GM23248 (cell line): ENCODE data around the gene TRAF4. TPM values are rescaled to one million over a fixed set of nuclear protein-coding genes. Genes with fewer than 3 reads are reported as not detected.

Experiments used
- DNase-seq: peaks from one replicate; pipeline ENCODE4 v3.0.0-alpha.2; 2015
- H2AFZ ChIP-seq: fragments of 200-600 bp; sonication (generic); 2 replicates; pipeline ENCODE4 v1.6.1; 2016; ENCODE audit warnings: antibody characterized with exemption
- H3F3A ChIP-seq: fragments of 200-600 bp; sonication (generic); 2 replicates; pipeline ENCODE4 v1.6.1; 2016; ENCODE audit warnings: mild to moderate bottlenecking, antibody characterized with exemption, mixed run types; ENCODE audit not compliant: insufficient read depth
- H3K27ac ChIP-seq: fragments of 200-600 bp; sonication (generic); 2 replicates; pipeline ENCODE4 v1.5.1; 2016; ENCODE audit warnings: mild to moderate bottlenecking
- H3K27me3 ChIP-seq: fragments of 200-600 bp; sonication (generic); replicated peaks from 2 replicates; pipeline ENCODE4 v1.6.1; 2016; ENCODE audit warnings: mild to moderate bottlenecking; ENCODE audit not compliant: insufficient read depth
- H3K36me3 ChIP-seq: fragments of 200-600 bp; sonication (generic); 2 replicates; pipeline ENCODE4 v1.6.1; 2016; ENCODE audit warnings: low read depth, mild to moderate bottlenecking
- H3K4me1 ChIP-seq: fragments of 200-600 bp; sonication (generic); 2 replicates; pipeline ENCODE4 v1.6.1; 2016; ENCODE audit warnings: mild to moderate bottlenecking; ENCODE audit not compliant: insufficient read depth
- H3K4me2 ChIP-seq: fragments of 200-600 bp; sonication (generic); one replicate; pipeline ENCODE4 v1.6.1; 2016; ENCODE audit warnings: mild to moderate bottlenecking; ENCODE audit not compliant: unreplicated experiment
- H3K4me3 ChIP-seq: fragments of 200-600 bp; sonication (generic); 2 replicates; pipeline ENCODE4 v1.5.1; 2016; ENCODE audit warnings: mild to moderate bottlenecking
- H3K79me2 ChIP-seq: fragments of 200-600 bp; sonication (generic); 2 replicates; pipeline ENCODE4 v1.6.1; 2016; ENCODE audit warnings: mild to moderate bottlenecking; ENCODE audit not compliant: insufficient read depth
- H3K9ac ChIP-seq: fragments of 200-600 bp; sonication (generic); 2 replicates; pipeline ENCODE4 v1.6.1; 2016; ENCODE audit warnings: mild to moderate bottlenecking
- H3K9me2 ChIP-seq: fragments of 200-600 bp; sonication (generic); 2 replicates; pipeline ENCODE4 v1.6.1; 2016; ENCODE audit warnings: mixed run types, mild to moderate bottlenecking, moderate library complexity; ENCODE audit not compliant: insufficient read depth
- H3K9me3 ChIP-seq: fragments of 200-600 bp; sonication (generic); one replicate; pipeline ENCODE4 v1.6.1; 2017; ENCODE audit warnings: low read depth
- H4K20me1 ChIP-seq: fragments of 200-600 bp; sonication (generic); 2 replicates; pipeline ENCODE4 v1.6.0; 2016; ENCODE audit not compliant: insufficient read depth
- EZH2 ChIP-seq: fragments of 200-600 bp; sonication (generic); IDR thresholded peaks from 2 replicates; pipeline ENCODE4 v1.6.1; 2018; ENCODE audit warnings: antibody characterized with exemption, mild to moderate bottlenecking; ENCODE audit not compliant: insufficient read depth, poor library complexity, severe bottlenecking
- EZH2phosphoT487 ChIP-seq: fragments of 200-600 bp; sonication (generic); IDR thresholded peaks from 2 replicates; pipeline ENCODE4 v1.6.1; 2018; ENCODE audit warnings: antibody characterized with exemption, moderate library complexity, mild to moderate bottlenecking, low read depth; ENCODE audit not compliant: insufficient read depth
- WGBS, 2 experiments: methylation state at CpG; one replicate each; pipeline ENCODE4 v1.1.6; 2015 to 2017; ENCODE audit warnings: low lambda C conversion rate in 2 of 2, low coverage in 1 of 2; ENCODE audit errors: missing lambda C conversion rate in 2 of 2; 5-methylcytosine and 5-hydroxymethylcytosine counted together
- in situ Hi-C: fragments of 300-500 bp; cut with MboI; formaldehyde crosslinking; loops from 2 replicates; pipeline ENCODE4 v1.15.0; 2020
- polyA plus RNA-seq: library from polyadenylated mRNA; unstranded; fragments of >200 nt; fragmentation: Nextera tagmentation; extraction: Ambion mirVana; gene quantifications from 2 replicates; pipeline ENCODE4 v1.2.1, GENCODE V29; 2016
- total RNA-seq: library from RNA; depleted of rRNA; stranded (reverse); fragments of >200 nt; shearing (Covaris generic); gene quantifications from 2 replicates; pipeline ENCODE4 v1.2.3, GENCODE V29; 2014

The TRAF4 gene
- total and polyA plus RNA-seq, 2 experiments from 2014 or later, result 23.5 to 30.3 TPM

DNA sequence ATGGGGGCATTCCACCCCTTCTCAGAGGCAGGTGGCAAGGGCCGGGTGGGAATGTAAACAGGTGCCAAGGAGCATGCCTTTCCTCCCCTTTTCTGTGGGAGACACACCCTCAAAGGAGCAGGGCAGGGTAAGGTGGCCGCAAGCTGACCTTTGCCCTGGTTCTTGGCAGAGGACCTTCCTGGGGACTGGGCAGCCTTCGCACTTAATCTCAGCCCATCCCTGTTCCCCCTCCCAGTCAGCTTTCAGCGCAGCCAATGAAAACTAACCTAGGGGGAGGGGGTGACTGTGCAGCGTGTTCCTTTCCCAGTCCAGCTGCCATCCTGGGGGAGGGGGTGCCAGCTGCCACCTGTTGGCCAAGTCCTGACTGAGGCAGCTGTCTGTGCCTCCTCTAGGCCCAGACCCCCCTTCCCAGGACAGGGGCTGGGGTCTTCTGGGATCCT lies 2.8 kb downstream of the TRAF4 start:
- H3K9ac ChIP-seq, result no peak overlapping the region
- H4K20me1 ChIP-seq, result no peaks in the 10 kb centered on the region
- no peak for DNase-seq
- no peaks in the 10 kb centered on the region for H3K9me2 ChIP-seq
- no peak for TF ChIP-seq EZH2
- no peak for TF ChIP-seq EZH2phosphoT487
- 92% methylated on average over 5 of the region's 5 CpGs for WGBS, 2 experiments
- no peak overlapping the region for H3K4me3 ChIP-seq
- peaks cover 24% of the 10 kb centered on the region; the same call in 1 of the 2 replicates for H3F3A ChIP-seq
- H3K9me3 ChIP-seq, result no peaks in the 10 kb centered on the region
- no peak overlapping the region for H2AFZ ChIP-seq
- peak overlapping the region; percentile 90 for H3K4me2 ChIP-seq
- peaks cover under 1% of the 10 kb centered on the region; the same call in 1 of the 2 replicates for H3K36me3 ChIP-seq
- H3K4me1 ChIP-seq, result peaks cover 21% of the 10 kb centered on the region
- no peak overlapping the region for H3K27ac ChIP-seq
- H3K79me2 ChIP-seq, result peaks cover 60% of the 10 kb centered on the region
- in situ Hi-C loops, result no loop called here
- no peaks in the 10 kb centered on the region for H3K27me3 ChIP-seq

DNA sequence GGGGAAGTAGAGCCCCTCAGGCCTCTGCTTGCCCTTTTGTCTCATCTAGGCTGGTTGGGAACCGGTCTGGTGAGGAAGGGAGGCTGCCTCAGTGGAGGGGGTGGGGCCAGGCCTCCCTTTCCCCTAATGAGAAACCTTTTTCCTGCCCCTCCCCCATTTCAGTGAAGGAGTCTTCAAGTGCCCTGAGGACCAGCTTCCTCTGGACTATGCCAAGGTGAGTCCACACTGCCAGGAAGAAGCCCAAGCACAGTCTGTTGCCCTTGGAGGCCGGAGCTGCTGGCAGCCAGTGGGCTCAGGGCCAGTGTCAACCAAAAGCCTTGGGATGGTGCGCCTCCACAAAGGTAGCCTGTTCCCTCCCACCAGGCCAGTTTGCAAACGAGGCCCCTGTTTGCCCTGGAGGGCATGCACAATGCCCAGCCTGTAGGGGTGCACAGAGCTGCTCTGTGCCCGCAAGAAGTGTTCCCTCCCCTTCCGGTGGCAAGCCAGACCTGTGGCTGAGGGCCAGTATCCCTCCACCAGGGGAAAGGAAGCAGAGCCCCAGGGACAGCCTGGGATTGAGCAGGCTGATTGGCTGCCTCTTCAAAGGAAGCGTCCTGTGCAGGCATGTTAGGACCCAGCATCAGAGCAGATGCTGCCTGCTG lies 3.4 kb downstream of the TRAF4 start:
- Histone ChIP-seq H2AFZ (no peak overlapping the region), H3K36me3 (peaks cover 4% of the 10 kb centered on the region; the same call in 1 of the 2 replicates), H3K4me3 (no peak overlapping the region), H3K27me3 (no peaks in the 10 kb centered on the region), H3K4me2 (no peak overlapping the region), H3F3A (peaks cover 22% of the 10 kb centered on the region; the same call in 1 of the 2 replicates), H3K9ac (no peak overlapping the region), H3K9me2 (no peaks in the 10 kb centered on the region), H3K79me2 (peaks cover 60% of the 10 kb centered on the region), H3K27ac (no peak overlapping the region), H3K9me3 (no peaks in the 10 kb centered on the region), H4K20me1 (no peaks in the 10 kb centered on the region), H3K4me1 (peaks cover 21% of the 10 kb centered on the region)
- DNase-seq, result no peak
- WGBS, 2 experiments, result 84 to 87% methylated on average over 7 of the region's 7 CpGs
- TF ChIP-seq EZH2phosphoT487 (no peak), EZH2 (no peak)
- in situ Hi-C loops, result no loop called here

DNA sequence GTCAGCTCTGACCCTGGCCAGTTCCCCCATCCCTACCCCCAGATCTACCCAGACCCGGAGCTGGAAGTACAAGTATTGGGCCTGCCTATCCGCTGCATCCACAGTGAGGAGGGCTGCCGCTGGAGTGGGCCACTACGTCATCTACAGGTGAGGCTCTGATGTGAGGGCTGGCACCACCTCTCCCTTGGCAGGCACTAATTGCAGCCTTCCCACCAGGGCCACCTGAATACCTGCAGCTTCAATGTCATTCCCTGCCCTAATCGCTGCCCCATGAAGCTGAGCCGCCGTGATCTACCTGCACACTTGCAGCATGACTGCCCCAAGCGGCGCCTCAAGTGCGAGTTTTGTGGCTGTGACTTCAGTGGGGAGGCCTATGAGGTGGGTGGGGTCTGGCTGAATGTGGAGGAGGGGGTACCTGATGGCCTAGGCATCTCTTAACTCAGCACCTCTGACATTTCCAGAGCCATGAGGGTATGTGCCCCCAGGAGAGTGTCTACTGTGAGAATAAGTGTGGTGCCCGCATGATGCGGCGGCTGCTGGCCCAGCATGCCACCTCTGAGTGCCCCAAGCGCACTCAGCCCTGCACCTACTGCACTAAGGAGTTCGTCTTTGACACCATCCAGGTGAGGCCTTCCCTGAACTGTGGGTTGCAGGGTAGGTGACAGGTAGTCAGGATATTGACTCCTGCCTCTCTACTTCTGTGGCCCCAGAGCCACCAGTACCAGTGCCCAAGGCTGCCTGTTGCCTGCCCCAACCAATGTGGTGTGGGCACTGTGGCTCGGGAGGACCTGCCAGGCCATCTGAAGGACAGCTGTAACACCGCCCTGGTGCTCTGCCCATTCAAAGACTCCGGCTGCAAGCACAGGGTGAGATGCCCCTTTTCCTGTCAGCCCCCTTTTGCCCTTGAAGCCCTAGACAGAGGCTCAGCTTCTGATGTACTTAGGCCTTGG lies 4.3 kb downstream of the TRAF4 start:
- Histone ChIP-seq H2AFZ (no peak overlapping the region), H3K4me3 (no peak overlapping the region), H3K9me3 (no peaks in the 10 kb centered on the region), H3K9ac (no peak overlapping the region), H3F3A (0 out of 2 replicates have a peak, but pooled peaks cover 16% of the 10 kb centered on the region), H3K27me3 (no peaks in the 10 kb centered on the region), H3K79me2 (peaks cover 60% of the 10 kb centered on the region), H4K20me1 (no peaks in the 10 kb centered on the region), H3K4me2 (no peak overlapping the region), H3K4me1 (peaks cover 13% of the 10 kb centered on the region), H3K27ac (no peak overlapping the region), H3K36me3 (peaks cover 4% of the 10 kb centered on the region; the same call in 1 of the 2 replicates), H3K9me2 (no peaks in the 10 kb centered on the region)
- WGBS, 2 experiments, result 89 to 96% methylated on average over 18 of the region's 18 CpGs
- in situ Hi-C loops, result no loop called here
- no peak for DNase-seq
- TF ChIP-seq EZH2phosphoT487 (no peak), EZH2 (no peak)

GRCh38 chr17:28748852-28749515 lies 5.2 kb downstream of the TRAF4 start:
- no peak overlapping the region for H2AFZ ChIP-seq
- H3K27me3 ChIP-seq, result no peaks in the 10 kb centered on the region
- H3K27ac ChIP-seq, result no peak overlapping the region
- 0 out of 2 replicates have a peak, but pooled peaks cover 13% of the 10 kb centered on the region for H3F3A ChIP-seq
- no peak overlapping the region for H3K4me2 ChIP-seq
- 69% methylated on average over 17 to 18 of the region's 18 CpGs for WGBS, 2 experiments
- H3K4me1 ChIP-seq, result peaks cover 10% of the 10 kb centered on the region; the same call in 1 of the 2 replicates
- no peak overlapping the region for H3K9ac ChIP-seq
- no peak for TF ChIP-seq EZH2phosphoT487
- no peak for TF ChIP-seq EZH2
- no peaks in the 10 kb centered on the region for H3K9me3 ChIP-seq
- in situ Hi-C loops, result no loop called here
- H3K79me2 ChIP-seq, result peaks cover 60% of the 10 kb centered on the region
- no peak for DNase-seq
- H3K4me3 ChIP-seq, result no peak overlapping the region
- no peaks in the 10 kb centered on the region for H3K9me2 ChIP-seq
- H3K36me3 ChIP-seq, result peaks cover 4% of the 10 kb centered on the region; the same call in 1 of the 2 replicates
- H4K20me1 ChIP-seq, result no peaks in the 10 kb centered on the region
